ENCODE data around the gene RPA1.

RPA1 gene

GRCh38 chr17:1912146-1912545, 82.3 kb downstream of the RPA1 start:
- no peak for DNase-seq

GRCh38 chr17:1913702-1914101, 83.9 kb downstream of the RPA1 start:
- no peak for DNase-seq

- DNase-seq, result no peak
Observed at GRCh38 chr17:1914661-1915083, 84.9 kb downstream of the RPA1 start.

GRCh38 chr17:1915889-1916288, 86.1 kb downstream of the RPA1 start:
- no peak for DNase-seq

- no peak for DNase-seq
Observed at GRCh38 chr17:1916316-1916715, 86.5 kb downstream of the RPA1 start.

- DNase-seq, result no peak
Observed at GRCh38 chr17:1916963-1917715, 87.3 kb downstream of the RPA1 start.

GRCh38 chr17:1918346-1919162, 88.7 kb downstream of the RPA1 start:
- DNase-seq, result no peak

- no peak for DNase-seq
Observed at GRCh38 chr17:1919201-1919600, 89.4 kb downstream of the RPA1 start.

GRCh38 chr17:1920948-1921351, 91.1 kb downstream of the RPA1 start:
- DNase-seq, result no peak

- DNase-seq, result no peak
Observed at GRCh38 chr17:1928976-1929375, 99.2 kb downstream of the RPA1 start.

- no peak for DNase-seq
Observed at GRCh38 chr17:1930337-1930645, 100.5 kb downstream of the RPA1 start.

- no peak for DNase-seq
Observed at GRCh38 chr17:1931844-1932579, 102.2 kb downstream of the RPA1 start.

GRCh38 chr17:1933875-1934715, 104.3 kb downstream of the RPA1 start:
- no peak for DNase-seq

- DNase-seq, result no peak
Observed at GRCh38 chr17:1934901-1935300, 105.1 kb downstream of the RPA1 start.

GRCh38 chr17:1936766-1937165, 107.0 kb downstream of the RPA1 start:
- DNase-seq, result no peak

GRCh38 chr17:1937461-1937860, 107.7 kb downstream of the RPA1 start:
- no peak for DNase-seq

- no peak for DNase-seq
Observed at GRCh38 chr17:1939981-1940809, 110.4 kb downstream of the RPA1 start.

- DNase-seq, result no peak
Observed at GRCh38 chr17:1940810-1941185, 111.0 kb downstream of the RPA1 start.

- DNase-seq, result no peak
Observed at GRCh38 chr17:1941272-1942065, 111.7 kb downstream of the RPA1 start.

- DNase-seq, result no peak
Observed at GRCh38 chr17:1942066-1942365, 112.2 kb downstream of the RPA1 start.
